Peyer's patch (tissue), 4 donors: ENCODE data around the gene CTNNA2. TPM values are rescaled to one million over a fixed set of nuclear protein-coding genes. Genes with fewer than 3 reads are reported as not detected.

Experiments
- DNase-seq, 3 donors: peaks; one replicate each; pipeline ENCODE4 v3.0.0-alpha.2; 2017 to 2019
- H3K27ac ChIP-seq, 4 donors: fragments of 200-600 bp; sonication (generic); one replicate each; pipeline ENCODE4 v1.5.1; 2016 to 2019
- H3K27me3 ChIP-seq, 2 donors: fragments of 200-600 bp; sonication (generic); one replicate each; pipeline ENCODE4 v1.5.1; 2019
- H3K36me3 ChIP-seq, 3 donors: fragments of 200-600 bp; sonication (generic); one replicate each; pipeline ENCODE4 v1.5.1; 2016 to 2019
- H3K4me1 ChIP-seq, 4 donors: fragments of 200-600 bp; sonication (generic); one replicate each; pipeline ENCODE4 v1.5.1; 2016 to 2019
- H3K4me3 ChIP-seq, 4 donors: fragments of 200-600 bp; sonication (generic); 1 replicate in 3 of 4; 2 replicates in 1 of 4; pipeline ENCODE4 v1.5.1; 2016 to 2019; ENCODE audit warnings: mild to moderate bottlenecking in 1 of 4
- H3K9me3 ChIP-seq, 4 donors: fragments of 200-600 bp; sonication (generic); one replicate each; pipeline ENCODE4 v1.5.1; 2016 to 2019; ENCODE audit warnings: mild to moderate bottlenecking in 1 of 4
- POLR2A ChIP-seq, 2 donors: fragments of 450-650 bp; IDR thresholded peaks; one replicate each; pipeline ENCODE4 v1.5.1; 2017; ENCODE audit warnings: antibody characterized with exemption in 2 of 2, mild to moderate bottlenecking in 2 of 2, moderate library complexity in 2 of 2
- total RNA-seq, 4 donors: library from RNA; depleted of rRNA; stranded (reverse); fragments of >200 nt; gene quantifications; one replicate each; pipeline ENCODE4 v1.1.0, GENCODE V29; 2016
- TF ChIP-seq, protein P1 (sequence below), 6 experiments: fragments of 450-650 bp in 4 of 6; fragments of 200-600 bp in 2 of 6; sonication (generic) in 1 of 6; IDR thresholded peaks; one replicate each; pipeline ENCODE4 v1.5.1; 2017 to 2019; ENCODE audit warnings: antibody characterized with exemption in 6 of 6, mild to moderate bottlenecking in 3 of 6, moderate library complexity in 1 of 6

Gene CTNNA2
- total RNA-seq, 4 donors from 2014 or later = 0.67 to 5.3 (median 0.88) TPM; not detected in 1

DNA sequence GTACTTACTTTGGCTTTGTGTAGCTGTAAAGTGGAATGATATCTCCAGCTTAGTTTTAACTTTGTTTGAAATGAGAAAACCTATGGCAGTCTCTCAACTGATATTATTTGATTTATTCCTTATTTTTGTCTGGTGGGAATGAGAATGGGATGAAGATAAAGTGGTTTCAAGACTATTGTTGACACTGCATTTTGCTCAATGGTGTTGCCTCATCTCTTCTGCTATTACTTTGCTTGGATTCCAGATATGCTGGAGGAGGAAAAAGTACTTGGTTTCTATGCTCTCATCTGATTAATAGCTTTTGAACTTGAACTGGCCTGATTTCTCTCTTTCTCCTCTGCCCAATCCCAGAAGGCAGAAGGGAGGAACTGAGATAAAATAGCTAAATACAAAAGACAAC, 198.2 kb downstream of the CTNNA2 start:
- Histone ChIP-seq H3K36me3 (no peaks in the 10 kb centered on the region), H3K9me3 (no peaks in the 10 kb centered on the region), H3K4me1 (no peaks in the 10 kb centered on the region), H3K4me3 (no peak overlapping the region), H3K27ac (no peak overlapping the region), H3K27me3 (no peaks in the 10 kb centered on the region)
- TF ChIP-seq, protein P1, sequence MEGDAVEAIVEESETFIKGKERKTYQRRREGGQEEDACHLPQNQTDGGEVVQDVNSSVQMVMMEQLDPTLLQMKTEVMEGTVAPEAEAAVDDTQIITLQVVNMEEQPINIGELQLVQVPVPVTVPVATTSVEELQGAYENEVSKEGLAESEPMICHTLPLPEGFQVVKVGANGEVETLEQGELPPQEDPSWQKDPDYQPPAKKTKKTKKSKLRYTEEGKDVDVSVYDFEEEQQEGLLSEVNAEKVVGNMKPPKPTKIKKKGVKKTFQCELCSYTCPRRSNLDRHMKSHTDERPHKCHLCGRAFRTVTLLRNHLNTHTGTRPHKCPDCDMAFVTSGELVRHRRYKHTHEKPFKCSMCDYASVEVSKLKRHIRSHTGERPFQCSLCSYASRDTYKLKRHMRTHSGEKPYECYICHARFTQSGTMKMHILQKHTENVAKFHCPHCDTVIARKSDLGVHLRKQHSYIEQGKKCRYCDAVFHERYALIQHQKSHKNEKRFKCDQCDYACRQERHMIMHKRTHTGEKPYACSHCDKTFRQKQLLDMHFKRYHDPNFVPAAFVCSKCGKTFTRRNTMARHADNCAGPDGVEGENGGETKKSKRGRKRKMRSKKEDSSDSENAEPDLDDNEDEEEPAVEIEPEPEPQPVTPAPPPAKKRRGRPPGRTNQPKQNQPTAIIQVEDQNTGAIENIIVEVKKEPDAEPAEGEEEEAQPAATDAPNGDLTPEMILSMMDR (IDR thresholded peaks at IDR 0.05) = no peak
- no peak for TF ChIP-seq POLR2A (IDR thresholded peaks at IDR 0.05)
- DNase-seq = no peak

DNA sequence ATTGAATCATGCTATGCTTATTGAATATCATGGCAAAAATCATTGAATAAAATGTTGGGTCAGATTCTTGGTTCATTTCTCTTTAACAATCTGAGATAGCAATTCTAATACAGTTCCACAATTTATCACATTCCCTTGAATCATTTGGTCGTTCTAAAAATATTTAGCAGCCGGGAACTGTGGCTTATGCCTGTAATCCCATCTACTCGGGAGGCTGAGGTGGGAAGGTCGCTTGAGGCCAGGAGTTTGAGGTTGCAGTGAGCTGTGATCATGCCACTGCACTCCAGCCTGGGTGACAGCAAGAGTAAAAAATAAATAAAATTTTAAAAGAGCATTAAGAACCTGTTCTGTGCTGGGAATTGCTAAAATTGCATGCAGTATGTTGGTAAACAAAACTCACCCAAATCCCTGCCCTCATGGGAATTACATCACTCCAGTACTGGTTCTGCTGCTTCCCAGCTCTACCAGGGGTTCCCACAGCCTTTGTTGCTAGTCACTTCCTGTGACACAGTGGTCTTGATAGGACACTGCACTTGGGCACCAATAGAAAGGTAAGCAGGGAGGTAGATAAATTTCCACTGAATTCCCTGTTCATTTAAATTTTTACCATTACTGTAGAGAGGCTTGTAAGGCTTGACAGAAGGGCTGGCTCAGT, 200.4 kb downstream of the CTNNA2 start:
- no peak overlapping the region for H3K27ac ChIP-seq
- TF ChIP-seq, protein P1 (IDR thresholded peaks at IDR 0.05) = no peak
- no peak for TF ChIP-seq POLR2A (IDR thresholded peaks at IDR 0.05)
- no peaks in the 10 kb centered on the region for H3K27me3 ChIP-seq
- H3K4me3 ChIP-seq = no peak overlapping the region
- H3K4me1 ChIP-seq = no peaks in the 10 kb centered on the region
- no peak for DNase-seq
- H3K36me3 ChIP-seq = no peaks in the 10 kb centered on the region
- H3K9me3 ChIP-seq = no peaks in the 10 kb centered on the region

DNA sequence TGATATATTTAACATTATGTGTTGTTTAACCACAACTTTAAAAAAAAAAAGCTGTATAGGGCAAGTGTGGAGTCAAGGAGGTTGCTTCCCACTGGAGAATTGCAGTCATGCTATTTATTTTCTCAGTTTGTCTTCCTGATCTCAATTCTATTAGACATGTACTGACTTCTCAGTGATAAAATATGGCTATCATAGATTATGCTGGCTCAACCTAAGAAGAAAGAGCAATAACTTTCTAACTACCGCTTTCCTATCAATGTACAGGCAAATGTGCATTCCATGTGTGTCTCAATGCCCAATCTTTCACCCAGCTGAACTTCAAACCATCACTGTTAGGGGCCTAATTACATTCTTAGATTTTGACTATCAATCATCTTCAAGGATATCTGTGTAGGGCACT, 201.4 kb downstream of the CTNNA2 start:
- no peak for DNase-seq
- Histone ChIP-seq H3K4me3 (no peak overlapping the region), H3K27me3 (no peaks in the 10 kb centered on the region), H3K36me3 (no peaks in the 10 kb centered on the region), H3K9me3 (no peaks in the 10 kb centered on the region), H3K4me1 (no peaks in the 10 kb centered on the region), H3K27ac (no peak overlapping the region)
- TF ChIP-seq, protein P1 (IDR thresholded peaks at IDR 0.05) = no peak
- TF ChIP-seq POLR2A (IDR thresholded peaks at IDR 0.05) = no peak

DNA sequence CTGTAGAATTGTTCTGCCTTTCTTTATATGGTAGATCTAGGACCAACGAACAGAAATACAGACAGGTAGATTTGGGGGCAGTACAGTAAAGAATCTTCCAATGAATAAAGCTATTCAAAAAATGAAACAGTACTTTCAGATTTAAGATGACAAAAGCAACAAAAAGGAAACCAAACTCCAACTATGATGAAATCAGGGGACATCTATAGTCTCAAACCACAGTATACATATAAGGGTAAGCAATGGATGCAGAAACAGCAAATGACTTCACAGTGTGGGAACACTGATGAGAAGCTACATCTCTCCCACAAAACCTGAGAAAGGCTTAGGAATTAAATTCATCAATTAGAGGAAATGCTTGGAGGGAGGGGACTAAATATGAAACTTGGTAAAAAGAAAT, 202.5 kb downstream of the CTNNA2 start:
- TF ChIP-seq POLR2A (IDR thresholded peaks at IDR 0.05) = no peak
- TF ChIP-seq, protein P1 (IDR thresholded peaks at IDR 0.05) = no peak
- no peak overlapping the region for H3K27ac ChIP-seq
- DNase-seq = no peak
- no peaks in the 10 kb centered on the region for H3K27me3 ChIP-seq
- no peak overlapping the region for H3K4me3 ChIP-seq
- no peaks in the 10 kb centered on the region for H3K36me3 ChIP-seq
- no peaks in the 10 kb centered on the region for H3K4me1 ChIP-seq
- H3K9me3 ChIP-seq = no peaks in the 10 kb centered on the region

GRCh38 chr2:79716266-79716665, 203.4 kb downstream of the CTNNA2 start:
- Histone ChIP-seq H3K36me3 (no peaks in the 10 kb centered on the region), H3K9me3 (no peaks in the 10 kb centered on the region), H3K27me3 (no peaks in the 10 kb centered on the region), H3K4me3 (no peak overlapping the region), H3K27ac (no peak overlapping the region), H3K4me1 (no peaks in the 10 kb centered on the region)
- no peak for DNase-seq
- TF ChIP-seq POLR2A (IDR thresholded peaks at IDR 0.05) = no peak
- TF ChIP-seq, protein P1 (IDR thresholded peaks at IDR 0.05) = no peak
